OCI-LY7 (cell line): Measurements from ENCODE around the gene HOXA10.

Experiments
- EZH2phosphoT487 ChIP-seq: fragments of 200-600 bp; sonication (generic); IDR thresholded peaks from 2 replicates; pipeline ENCODE4 v1.6.1; 2018; ENCODE audit warnings: low read depth, borderline replicate concordance, mild to moderate bottlenecking, mixed run types, antibody characterized with exemption, low read length, moderate library complexity, mixed read lengths
- TF ChIP-seq, protein P1 (sequence below): fragments of 200-600 bp; sonication (generic); conservative IDR thresholded peaks from 2 replicates; pipeline ENCODE4 v1.5.1; 2014; ENCODE audit warnings: mild to moderate bottlenecking, antibody characterized with exemption, low read length, moderate library complexity, mixed read lengths

DNA sequence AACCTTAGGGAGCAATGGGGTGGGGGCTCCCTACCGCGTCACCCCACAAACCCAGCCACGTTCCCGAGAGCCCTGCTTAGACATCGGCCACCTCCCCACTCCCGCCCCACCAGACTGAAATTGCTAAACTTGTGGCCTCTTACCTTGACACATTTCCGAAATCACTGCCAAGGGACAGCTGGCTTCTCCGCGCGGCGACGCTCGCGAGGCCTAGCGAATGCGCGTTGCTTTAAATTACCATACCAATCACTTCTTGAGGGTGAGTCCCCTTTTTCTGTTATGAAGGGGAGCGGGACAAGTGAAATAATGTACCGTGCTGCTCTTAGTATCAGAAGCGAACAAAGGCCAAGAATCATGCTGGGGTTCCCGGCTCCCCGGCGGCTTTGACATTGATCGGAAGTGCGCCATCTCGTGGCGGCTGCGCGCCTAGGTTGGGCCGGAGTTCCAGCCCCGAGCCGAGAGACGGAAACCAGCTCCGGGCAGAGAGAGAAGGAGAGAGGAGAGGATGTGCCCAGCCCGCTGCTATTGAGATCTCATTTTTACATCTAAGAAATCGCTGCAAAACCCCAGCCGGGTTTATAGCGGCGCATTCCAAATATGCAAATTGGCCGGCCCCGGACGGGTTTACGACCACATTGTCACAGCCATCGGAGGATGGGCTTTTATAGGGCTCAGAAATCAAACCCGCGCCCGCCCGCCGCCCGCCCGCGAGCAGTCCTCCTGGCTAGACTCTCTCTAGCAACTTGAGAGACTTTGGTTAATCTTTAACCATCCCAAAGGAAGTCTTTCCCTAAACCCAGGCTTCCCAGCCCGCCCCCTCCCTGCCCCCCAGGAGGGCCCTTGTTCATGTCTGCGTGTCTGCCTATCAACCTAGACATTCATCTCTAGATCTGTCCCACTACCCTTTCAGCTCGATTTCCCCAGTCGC is 5.6 kb upstream of the HOXA10 start:
- TF ChIP-seq, protein P1, sequence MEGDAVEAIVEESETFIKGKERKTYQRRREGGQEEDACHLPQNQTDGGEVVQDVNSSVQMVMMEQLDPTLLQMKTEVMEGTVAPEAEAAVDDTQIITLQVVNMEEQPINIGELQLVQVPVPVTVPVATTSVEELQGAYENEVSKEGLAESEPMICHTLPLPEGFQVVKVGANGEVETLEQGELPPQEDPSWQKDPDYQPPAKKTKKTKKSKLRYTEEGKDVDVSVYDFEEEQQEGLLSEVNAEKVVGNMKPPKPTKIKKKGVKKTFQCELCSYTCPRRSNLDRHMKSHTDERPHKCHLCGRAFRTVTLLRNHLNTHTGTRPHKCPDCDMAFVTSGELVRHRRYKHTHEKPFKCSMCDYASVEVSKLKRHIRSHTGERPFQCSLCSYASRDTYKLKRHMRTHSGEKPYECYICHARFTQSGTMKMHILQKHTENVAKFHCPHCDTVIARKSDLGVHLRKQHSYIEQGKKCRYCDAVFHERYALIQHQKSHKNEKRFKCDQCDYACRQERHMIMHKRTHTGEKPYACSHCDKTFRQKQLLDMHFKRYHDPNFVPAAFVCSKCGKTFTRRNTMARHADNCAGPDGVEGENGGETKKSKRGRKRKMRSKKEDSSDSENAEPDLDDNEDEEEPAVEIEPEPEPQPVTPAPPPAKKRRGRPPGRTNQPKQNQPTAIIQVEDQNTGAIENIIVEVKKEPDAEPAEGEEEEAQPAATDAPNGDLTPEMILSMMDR = peak; percentile 97
- TF ChIP-seq EZH2phosphoT487 = no peak
